ENCODE results near the gene MAD1L1. TPM values are rescaled to one million over a fixed set of nuclear protein-coding genes. Genes with fewer than 3 reads are reported as not detected.

Gene MAD1L1
- polyA plus RNA-seq, 1 donor, result 21.2 TPM

DNA sequence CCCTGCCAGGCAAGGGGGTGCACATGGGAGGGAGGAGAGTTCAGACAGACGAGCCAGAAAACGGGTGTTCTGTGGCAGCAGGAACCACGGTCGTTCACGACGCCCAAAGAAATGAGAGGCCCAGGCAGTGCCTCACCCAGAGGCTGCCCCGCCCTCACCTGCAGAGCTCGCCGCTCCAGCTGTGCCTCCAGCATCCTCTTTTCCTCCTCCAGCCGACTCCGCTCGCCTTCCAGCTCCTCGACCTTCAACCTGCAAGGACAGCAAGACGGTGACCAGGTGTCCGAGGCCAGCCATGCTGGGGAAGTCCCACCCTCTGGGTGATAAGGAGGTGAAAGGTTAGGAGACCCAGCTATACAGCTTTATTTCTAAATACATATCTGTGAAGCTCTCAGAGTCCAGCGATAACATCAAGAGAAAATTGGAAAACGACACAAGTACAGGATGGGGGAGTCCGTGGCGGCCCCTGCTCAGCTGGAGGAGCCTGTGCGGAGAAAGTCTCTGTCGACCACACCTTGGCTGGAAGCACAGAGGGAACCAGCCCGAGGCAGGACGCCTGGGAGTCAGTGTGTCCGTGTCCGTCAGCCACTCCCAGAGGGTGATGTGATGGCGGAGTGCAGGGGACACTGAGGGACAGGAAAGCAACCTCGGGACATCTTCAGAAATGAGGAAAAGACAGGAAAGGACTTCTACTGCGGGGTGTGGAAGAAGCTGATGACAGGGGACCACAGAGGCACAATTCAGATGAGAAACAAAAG is 275.1 kb downstream of the MAD1L1 start:
- no peak for DNase-seq (ENCODE audit: low read depth)

DNA sequence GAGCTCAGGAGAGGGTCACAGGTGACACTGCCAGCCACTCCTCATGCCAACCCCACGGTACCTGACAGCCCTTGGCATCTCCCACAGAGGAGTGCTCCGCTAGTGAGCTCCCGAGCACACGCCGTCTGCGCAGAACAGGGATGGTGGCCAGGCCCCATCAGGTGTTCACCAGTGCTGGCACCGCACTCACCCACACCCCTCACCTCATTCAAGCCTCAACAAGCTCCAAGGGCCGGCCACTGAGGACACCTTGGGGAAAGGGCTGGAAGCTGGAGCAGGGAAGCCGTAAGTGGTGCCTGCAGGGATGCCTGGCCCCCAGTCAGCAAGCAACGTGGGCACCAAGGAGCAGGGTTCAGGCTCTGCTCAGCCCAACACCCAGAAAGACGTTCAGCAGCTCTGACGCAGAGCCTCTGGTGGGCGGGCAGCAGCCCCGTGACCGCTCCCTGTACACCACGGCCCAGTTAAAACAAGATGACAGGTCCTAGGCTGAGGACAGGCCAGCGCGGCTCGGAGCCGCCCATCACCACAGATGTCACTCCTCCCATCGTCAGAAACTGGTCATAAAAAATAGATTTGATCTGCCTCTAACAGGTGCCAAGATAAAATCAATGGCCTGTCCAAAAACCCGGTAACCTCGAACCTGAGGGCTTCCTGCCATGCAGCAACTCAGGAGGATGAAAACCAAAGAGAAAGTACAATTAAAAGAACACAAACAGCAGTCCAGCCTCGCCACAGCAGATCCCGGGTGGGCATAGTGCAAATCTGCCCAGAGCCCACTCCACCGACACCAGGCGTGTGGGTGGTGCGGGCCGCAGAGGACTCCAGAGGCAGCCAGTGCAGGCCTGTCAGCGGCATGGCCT is 275.9 kb downstream of the MAD1L1 start:
- no peak for DNase-seq (ENCODE audit: low read depth)

GRCh38 chr7:1956141-1956540 is 276.6 kb downstream of the MAD1L1 start:
- no peak for DNase-seq (ENCODE audit: low read depth)

DNA sequence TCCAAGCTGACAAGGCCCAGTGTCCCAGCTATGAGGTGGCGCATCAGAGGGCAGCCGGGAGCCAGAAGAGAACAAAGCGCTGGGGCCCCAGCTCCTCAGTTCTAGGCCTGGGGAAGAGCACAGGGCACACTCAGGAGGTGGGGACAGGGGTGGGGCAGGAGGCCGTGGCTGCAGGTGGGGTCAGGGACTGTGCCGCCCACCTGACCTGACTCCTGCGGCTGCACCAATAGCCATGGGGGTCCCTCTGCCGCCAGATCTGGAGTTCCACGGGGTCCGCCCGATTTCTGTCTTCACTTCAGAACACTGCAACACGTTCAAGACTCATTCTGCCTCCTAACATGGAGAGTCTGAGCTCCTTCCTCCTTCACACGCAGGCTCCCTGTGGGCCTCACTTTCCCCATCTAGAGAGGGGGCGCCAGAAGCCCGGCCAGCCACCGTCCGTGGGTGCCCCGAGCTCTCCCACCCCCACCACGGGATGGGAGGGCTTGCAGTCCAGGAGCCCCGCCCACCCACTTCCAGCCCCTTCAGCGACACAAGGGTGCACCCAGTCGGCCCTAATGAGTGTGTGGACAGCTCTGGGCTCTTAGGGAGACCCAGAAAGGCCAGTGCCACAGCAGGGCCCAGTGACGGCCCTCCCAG is 278.3 kb downstream of the MAD1L1 start:
- no peak for DNase-seq (ENCODE audit: low read depth)

DNA sequence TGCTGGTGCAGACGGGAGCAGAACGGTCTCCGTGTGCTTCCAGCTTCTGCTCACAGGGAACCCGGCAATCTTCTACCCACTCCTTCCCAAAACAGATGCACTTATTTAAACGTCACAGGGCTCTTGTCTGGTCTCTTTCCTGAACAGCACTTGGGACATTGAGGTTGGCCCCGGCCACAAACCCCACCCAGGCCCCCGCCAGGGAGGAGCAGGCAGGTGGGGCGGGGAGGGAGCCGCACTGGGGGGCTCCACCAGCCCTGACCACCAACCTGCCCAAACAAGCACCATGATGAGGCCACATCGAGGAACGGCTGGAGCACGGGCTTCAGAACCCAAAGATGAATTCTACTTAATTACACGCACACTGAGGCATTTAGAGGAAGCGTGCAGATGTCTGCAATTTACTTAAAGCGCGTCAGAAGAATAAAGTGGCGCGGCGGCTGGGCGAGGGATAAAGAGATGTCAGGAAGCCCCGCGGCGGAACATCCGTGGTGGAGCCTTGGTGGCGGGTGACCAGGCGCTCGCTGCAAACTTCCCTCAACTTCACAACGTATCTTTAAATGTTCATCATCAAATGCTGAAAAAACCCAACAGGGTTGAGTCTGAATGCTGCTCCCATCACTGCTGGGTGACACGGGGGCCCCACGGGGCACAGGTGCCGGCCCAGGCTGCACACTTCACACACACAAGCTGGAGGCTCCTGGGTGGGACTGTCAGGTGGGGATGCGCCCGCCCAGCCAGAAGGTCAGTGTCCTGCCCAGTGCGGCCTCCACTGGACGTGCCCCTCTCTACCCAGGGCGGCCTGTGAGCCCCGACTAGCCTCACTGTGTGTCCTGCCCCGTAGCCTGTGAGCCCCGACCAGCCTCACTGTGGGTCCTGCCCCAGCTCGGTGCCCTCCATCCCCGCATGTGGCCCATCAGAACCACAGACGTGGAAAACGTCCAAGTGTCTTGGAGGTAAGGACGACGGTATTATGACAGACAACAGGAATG is 279.2 kb downstream of the MAD1L1 start:
- no peak for DNase-seq (ENCODE audit: low read depth)

DNA sequence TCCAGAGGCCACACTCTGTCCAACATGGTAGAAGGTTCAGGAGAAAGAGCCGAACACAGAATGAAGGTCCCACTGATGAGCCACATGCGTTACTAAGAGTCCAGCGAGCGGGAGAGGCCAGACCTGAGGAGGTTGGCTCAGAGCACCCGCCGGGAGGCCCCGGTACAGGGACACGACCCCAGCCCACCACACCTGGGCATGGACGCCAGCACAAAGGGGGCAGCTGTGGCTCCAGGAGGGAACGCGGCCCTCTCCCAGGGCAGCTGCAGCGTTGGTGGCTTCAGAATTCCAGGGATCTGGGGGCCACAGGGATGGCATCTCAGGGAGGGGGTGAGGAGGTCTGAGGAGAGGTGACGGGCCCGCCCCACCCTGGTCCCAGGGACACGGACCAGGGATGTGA is 280.0 kb downstream of the MAD1L1 start:
- DNase-seq (ENCODE audit: low read depth), result no peak

DNA sequence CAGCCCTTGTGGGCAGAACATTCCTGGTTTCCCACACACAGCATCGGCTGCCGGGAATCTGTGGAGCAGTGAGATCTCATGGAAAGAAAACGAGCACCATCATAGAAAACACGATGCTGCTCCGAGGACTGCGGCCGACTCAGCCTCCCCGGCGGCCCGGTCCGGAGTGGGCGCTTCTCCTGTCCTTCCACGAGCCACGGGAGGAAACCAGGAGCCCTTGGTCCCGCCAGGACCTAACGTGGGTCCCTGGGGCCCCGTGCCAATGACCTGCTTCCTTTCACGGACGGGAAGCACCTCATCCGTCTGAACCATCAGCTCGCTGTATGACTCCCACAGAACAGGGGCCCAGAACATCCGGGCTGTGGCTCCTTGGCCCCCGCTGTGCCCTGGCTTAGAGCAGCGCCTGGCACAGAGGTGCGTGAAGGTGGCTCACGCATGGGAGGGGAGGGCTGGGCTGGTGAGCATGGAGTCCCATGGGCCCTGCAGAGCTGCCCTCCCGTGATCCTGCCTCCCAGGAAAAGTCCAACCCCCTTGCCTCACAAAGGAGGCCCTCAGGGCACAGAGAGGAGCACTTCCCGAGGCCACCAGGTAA is 280.5 kb downstream of the MAD1L1 start:
- DNase-seq (ENCODE audit: low read depth), result no peak

- no peak for DNase-seq (ENCODE audit: low read depth)
These were observed 281.1 kb downstream of the MAD1L1 start for GRCh38 chr7:1951600-1951999.

DNA sequence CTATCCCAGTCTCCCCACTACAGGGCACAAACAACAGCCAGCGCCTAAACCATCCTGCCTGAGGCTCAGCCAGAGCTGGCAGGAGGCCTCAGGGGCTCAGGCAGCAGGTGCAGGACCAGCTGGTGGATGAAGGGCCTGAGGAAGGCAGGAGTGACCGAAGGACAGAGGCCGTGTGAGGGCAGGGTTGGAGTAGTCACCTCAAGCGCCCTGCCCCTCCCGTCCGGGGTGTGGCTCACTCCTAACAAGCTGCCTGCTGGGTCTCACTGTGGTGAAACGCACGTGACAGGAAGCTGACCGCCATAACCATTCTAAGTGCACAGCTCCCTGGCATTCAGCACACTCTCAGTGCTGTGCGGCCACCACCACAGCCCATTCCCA is 281.6 kb downstream of the MAD1L1 start:
- DNase-seq (ENCODE audit: low read depth), result no peak

DNA sequence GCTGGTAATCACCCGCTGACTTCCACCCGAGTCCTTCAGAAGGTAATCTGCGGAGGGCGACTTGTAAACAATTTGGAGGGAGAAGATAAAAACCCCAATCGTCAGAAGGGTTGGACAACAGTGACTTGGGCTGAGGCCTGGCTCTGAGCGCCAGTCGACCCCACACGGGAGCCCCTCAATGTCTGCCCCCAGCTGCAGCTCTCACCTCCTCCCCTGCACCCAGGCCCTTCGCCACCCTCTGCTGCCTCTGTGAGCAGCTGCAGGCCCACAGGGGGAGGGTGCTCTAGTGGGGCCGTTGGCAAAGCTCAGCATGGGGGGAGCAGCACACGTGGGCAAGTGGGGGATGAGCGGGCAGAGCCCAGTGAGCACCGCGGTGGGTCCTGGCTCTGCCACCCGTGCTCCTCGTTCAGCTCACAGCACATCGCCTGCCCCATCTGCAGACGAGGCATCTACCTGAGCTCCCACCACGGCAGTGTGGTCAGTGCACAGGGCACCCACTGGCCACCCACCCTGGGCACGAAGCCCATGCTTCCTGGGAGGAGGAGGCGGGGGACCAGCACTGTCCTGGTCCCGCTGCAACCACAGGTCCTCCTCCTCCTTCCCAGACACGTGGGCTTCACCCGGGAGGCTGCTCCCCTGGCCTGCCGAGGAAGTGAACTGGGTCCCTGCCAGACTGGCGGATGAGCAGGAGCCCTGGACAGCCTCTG is 282.1 kb downstream of the MAD1L1 start:
- DNase-seq (ENCODE audit: low read depth), result no peak

GRCh38 chr7:1950066-1950451 is 282.7 kb downstream of the MAD1L1 start:
- no peak for DNase-seq (ENCODE audit: low read depth)

DNA sequence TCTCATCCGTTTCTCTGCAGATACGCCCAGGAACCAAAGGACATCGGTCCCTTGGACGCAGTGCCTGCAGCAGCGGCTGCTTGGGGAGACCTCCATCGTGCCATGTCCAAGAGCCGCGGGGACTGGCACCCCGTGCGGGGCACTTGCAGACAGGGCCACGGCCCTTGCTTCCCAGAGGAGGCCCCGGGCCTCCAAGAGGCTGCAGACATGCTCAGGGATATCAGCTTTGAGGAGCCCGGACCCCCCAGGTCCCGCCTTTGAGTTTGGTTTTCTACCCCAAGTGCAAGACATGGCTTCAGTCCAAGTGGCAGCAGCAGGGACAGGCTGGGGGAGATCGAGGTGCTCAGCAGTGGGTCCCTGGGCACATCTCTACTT is 283.1 kb downstream of the MAD1L1 start:
- no peak for DNase-seq (ENCODE audit: low read depth)

- no peak for DNase-seq (ENCODE audit: low read depth)
These were observed 283.7 kb downstream of the MAD1L1 start for GRCh38 chr7:1948887-1949680.

DNA sequence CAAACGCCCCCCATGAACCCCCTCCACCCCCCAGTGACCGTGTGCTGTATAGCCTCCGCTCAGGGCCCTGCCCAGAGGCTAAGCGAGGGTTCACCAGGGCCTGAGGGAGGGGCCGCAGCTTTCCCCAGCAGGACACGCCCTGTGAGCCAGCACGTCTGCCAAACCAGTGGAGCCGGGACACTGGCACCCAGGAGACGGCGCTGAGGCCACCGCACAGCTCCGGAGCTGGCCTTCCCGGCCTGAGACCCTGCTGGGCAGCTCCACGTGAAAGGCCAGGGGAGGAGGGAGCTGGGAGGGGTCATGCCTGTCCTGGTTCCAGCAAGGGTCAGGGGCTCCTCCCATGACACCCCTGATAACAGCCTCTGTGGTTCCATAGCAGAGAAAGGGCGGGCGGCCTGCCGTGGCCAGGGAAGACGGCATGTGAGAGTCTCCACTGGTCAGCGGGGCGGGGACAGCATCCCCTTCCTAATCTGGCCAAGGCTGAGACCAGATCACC is 284.4 kb downstream of the MAD1L1 start:
- DNase-seq (ENCODE audit: low read depth), result no peak

DNA sequence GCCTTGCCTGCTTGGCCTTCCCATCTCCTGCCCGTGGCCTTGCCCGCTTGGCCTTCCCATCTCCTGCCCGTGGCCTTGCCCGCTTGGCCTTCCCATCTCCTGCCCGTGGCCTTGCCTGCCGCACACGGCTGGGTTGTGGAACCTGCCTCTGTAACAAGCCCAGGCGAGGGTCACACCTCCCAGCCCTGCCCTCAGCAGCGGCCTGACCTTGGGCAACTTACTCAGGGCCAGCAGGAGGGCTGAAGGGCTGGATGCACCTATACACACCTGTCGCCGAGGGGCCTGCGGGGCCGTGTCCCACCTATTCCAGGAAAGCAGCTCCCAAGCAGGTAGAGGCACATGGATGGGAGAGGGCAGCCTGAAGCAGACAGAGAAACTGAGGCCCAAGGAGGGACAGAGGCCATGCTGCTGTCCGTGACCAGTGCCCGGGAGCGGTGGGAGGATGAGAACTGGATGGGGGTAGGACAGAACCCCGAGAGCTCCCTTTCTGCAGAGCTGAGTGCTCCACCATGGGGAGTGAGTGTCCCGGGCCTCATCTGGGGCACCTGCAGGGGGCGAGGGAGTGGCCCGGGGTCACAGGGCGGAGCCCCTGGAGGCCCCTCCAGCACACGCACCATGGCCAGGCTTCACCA is 285.0 kb downstream of the MAD1L1 start:
- DNase-seq (ENCODE audit: low read depth), result no peak

DNA sequence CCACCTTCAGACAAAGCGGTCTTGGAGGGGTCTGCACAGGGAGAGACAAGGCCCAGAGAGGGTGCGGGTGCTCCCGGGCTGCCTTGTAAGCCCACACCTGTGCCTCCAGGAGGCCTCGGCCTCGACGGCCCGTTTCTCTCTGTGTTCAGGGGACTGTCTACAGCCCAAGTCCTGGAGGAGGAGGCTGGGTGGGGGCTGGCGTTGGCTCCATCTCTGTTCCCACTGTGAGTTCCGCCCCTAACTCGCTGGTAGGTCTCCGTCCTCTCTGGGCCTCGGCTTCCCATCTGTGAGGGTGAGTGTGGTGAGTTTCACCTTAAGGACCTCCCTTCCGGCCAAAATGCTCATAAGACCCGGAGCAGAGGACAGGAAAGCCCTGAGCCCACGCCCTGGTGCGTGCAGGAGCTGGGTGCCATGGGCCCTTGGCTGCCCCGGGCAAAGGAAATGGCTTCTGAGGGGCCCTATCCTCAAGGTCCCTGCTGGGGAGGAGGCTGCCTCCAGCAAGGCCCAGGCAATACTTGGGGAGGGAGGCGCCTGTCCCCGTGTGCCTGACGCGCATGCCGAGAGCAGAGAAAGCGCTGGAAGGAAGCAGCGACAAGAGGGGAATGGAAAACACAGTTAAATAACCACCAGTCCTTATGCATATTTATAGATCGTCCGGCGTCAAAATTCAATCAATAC is 285.8 kb downstream of the MAD1L1 start:
- DNase-seq (ENCODE audit: low read depth), result no peak

DNA sequence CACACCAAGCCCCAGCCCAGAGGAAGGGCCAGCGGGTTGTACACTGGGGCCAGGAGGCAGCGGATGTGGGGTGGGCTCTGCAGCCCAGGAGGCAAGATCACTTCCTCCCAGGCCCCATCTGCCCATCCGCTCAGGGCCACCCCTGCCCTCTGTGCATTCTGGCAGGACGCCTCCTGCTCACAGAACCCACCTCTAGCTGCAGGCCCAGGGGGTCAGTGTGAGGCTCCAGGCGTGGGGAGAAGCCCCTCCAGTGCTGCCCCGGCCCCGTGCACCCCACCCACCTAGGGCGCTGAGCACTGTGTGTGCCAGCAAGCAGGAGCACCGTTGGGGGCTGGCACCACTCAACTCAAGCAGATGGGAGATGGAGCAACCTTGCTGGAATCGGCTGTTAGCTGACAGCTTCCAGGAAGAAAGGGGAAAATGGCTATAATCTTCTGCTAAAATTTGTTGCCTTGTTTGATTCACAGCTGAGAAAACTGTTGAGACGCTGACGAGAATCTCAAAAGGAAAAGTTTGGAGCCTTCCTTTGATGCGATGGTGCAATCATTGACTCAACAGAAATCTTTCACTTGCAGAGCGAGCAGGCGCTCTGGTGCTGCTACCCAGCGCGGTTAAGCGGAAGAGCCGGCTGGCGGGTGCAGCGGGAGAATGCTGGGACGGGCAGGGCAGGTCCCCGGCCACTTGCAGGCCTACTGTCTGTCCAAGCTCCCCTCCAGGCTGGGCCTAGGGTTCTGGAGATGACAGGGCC is 286.5 kb downstream of the MAD1L1 start:
- DNase-seq (ENCODE audit: low read depth), result no peak

DNA sequence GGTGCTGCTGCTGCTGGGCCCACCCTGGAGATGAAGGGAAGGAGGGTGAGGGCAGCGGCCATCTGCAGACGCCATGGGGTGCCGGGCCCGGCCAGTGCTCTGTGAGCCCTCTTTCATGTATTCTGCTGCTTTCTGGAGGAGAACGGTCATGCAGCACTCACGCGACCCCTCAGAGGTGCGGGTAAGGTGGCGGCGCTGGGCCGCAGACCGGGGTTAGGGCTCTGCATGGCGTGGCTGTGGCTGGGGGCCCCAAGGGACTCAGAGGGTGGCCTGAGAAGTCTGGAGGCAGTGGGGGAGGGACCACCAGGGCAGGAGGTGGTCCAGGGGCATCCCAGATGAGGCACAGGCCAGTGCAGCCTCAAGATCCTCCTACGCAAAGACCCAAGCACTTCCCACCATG is 287.2 kb downstream of the MAD1L1 start:
- DNase-seq (ENCODE audit: low read depth), result no peak
